ENCODE results near the gene CAST. TPM values are rescaled to one million over a fixed set of nuclear protein-coding genes. Genes with fewer than 3 reads are reported as not detected.

The CAST gene
- total RNA-seq, 1 experiment from 2014 or later: 52.3 TPM

DNA sequence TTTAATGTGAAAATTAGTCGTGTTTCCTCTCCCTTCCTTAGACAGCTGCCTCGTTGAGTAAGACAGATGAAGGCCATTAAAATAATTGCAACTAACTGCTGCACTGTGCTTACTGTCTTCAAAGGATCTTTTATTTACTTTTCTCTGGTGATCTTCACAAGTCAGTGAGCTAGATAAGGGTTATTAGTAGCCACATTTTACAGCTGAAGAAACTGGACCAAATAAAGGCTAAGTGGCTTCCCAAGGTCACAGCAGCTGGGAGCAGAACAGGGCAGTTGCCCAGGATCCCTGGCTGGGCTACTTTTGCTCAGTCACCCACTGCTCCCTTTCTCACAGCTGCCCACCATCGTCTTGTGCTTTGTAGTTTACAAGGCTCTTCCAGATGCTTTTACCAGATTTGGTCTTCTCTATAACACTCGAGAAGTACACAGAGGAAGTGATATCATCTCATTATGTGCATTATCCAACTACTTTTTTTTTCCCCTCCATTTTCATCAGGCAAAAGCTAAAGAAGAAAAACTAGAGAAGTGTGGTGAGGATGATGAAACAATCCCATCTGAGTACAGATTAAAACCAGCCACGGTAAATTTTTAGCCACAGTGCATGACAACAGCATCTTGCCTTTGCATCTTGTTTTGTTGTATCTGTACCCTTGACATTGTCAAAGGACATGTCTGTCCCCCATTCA is 83.8 kb downstream of the CAST start:
- Histone ChIP-seq H2BK120ac (ENCODE audit: low read depth, low read length, poor library complexity, severe bottlenecking) (no peak overlapping the region), H4K20me1 (ENCODE audit: control insufficient read depth, insufficient read depth, insufficient read length) (no peaks in the 10 kb centered on the region), H4K91ac (ENCODE audit: insufficient read length, low read depth, low read length) (no peak overlapping the region), H4K5ac (ENCODE audit: insufficient read length, low read depth, low read length) (no peak overlapping the region), H3K4me1 (ENCODE audit: insufficient read depth, low read length) (no peaks in the 10 kb centered on the region; the same call in 1 of the 2 replicates), H3K9ac (ENCODE audit: extremely low read depth, insufficient read length, low read length) (no peak overlapping the region), H2AFZ (ENCODE audit: low read length) (no peak overlapping the region), H3K27ac (ENCODE audit: insufficient read length, low read depth, low read length) (no peak overlapping the region), H3K56ac (ENCODE audit: insufficient read length, low read depth, low read length) (no peak overlapping the region), H3K79me1 (ENCODE audit: insufficient read depth, low read depth, low read length, poor library complexity, severe bottlenecking) (no peaks in the 10 kb centered on the region), H2AK5ac (ENCODE audit: insufficient read length, low read length) (no peak overlapping the region), H3K9me3 (ENCODE audit: control insufficient read depth, low read depth, low read length) (no peaks in the 10 kb centered on the region), H3K79me2 (ENCODE audit: insufficient read depth, low read length) (no peaks in the 10 kb centered on the region), H4K8ac (replicated peaks; ENCODE audit: insufficient read length, low read depth, low read length) (no peak overlapping the region), H3K14ac (ENCODE audit: insufficient read depth, low read length) (no peak overlapping the region), H2BK20ac (ENCODE audit: low read depth, low read length, poor library complexity, severe bottlenecking) (no peak overlapping the region), H2BK12ac (ENCODE audit: insufficient read length, low read depth, low read length) (no peak overlapping the region), H2BK15ac (ENCODE audit: low read depth, low read length) (no peak overlapping the region), H3K23ac (ENCODE audit: insufficient read length, low read depth, low read length) (no peak overlapping the region), H3K27me3 (ENCODE audit: insufficient read depth, low read length) (no peaks in the 10 kb centered on the region), H3K4me2 (ENCODE audit: insufficient read depth, insufficient read length, low read length) (no peak overlapping the region), H3K18ac (ENCODE audit: insufficient read length, low read depth, low read length) (no peak overlapping the region), H3K4ac (ENCODE audit: low read depth, low read length) (no peak overlapping the region), H2BK5ac (ENCODE audit: insufficient read length, low read length) (no peak overlapping the region), H3T11ph (ENCODE audit: low read length) (no peak overlapping the region), H3K23me2 (ENCODE audit: insufficient read length, low read depth, low read length, poor library complexity, severe bottlenecking) (no peaks in the 10 kb centered on the region)
- Mint-ChIP-seq H3K9me3 (no peaks in the 10 kb centered on the region), H3K27ac (no peak overlapping the region), H3K4me3 (no peak overlapping the region), H3K4me1 (peaks cover 11% of the 10 kb centered on the region in 2 experiments), H3K27me3 (ENCODE audit: low read depth) (no peaks in the 10 kb centered on the region), H3K36me3 (ENCODE audit: insufficient read depth in 1 of 3, low read depth in 3 of 3) (peaks cover 3 to 25% (median 11%) of the 10 kb centered on the region in 3 experiments)
- TF ChIP-seq, protein P1, sequence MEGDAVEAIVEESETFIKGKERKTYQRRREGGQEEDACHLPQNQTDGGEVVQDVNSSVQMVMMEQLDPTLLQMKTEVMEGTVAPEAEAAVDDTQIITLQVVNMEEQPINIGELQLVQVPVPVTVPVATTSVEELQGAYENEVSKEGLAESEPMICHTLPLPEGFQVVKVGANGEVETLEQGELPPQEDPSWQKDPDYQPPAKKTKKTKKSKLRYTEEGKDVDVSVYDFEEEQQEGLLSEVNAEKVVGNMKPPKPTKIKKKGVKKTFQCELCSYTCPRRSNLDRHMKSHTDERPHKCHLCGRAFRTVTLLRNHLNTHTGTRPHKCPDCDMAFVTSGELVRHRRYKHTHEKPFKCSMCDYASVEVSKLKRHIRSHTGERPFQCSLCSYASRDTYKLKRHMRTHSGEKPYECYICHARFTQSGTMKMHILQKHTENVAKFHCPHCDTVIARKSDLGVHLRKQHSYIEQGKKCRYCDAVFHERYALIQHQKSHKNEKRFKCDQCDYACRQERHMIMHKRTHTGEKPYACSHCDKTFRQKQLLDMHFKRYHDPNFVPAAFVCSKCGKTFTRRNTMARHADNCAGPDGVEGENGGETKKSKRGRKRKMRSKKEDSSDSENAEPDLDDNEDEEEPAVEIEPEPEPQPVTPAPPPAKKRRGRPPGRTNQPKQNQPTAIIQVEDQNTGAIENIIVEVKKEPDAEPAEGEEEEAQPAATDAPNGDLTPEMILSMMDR (conservative IDR thresholded peaks at IDR 0.05): no peak
- WGBS (ENCODE audit: extremely low coverage, insufficient read length, low lambda C conversion rate): no CpG with 5 or more reads among the region's 5 CpGs
- no peak for DNase-seq

All from H9 (cell line).